Breast epithelium (tissue), 3 donors: ENCODE results near the gene MT1E.

Experiments used
- POLR2A ChIP-seq: fragments of 450-650 bp; IDR thresholded peaks from one replicate; pipeline ENCODE4 v1.6.1; 2016; ENCODE audit warnings: antibody characterized with exemption, mild to moderate bottlenecking, moderate library complexity
- TF ChIP-seq, protein P1 (sequence below), 3 donors: fragments of 450-650 bp; IDR thresholded peaks; one replicate each; pipeline ENCODE4 v1.5.1; 2016 to 2017; ENCODE audit warnings: antibody characterized with exemption in 3 of 3, mild to moderate bottlenecking in 3 of 3, moderate library complexity in 3 of 3

DNA sequence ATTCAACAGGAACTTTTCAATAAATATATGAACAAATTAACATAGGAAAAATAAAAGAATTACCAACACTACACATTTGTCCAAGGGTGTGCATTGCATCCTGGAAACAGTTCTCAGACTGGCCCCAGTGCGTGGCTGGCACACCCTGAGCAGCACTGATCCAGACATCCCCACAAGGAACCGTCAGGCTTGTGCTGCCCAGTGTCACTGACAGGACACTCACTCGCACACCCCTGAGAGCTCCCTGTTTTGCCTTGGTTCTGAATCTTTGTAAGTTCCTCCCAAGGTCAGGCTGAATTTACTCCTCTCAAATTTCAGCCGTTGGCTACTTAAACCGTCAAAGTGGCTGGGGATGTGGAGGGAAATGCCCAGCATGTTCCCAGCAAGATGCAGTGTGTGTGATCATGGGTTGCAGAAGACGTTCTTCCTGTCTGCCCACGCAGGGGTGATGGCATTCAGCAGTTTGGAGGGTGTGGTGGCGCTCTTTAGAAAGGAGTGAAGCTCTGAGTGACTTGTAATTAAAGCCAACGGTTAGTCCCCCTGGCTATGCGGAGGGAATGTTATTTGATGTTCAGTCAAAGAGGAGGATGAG, 15.5 kb upstream of the MT1E start:
- TF ChIP-seq, protein P1, sequence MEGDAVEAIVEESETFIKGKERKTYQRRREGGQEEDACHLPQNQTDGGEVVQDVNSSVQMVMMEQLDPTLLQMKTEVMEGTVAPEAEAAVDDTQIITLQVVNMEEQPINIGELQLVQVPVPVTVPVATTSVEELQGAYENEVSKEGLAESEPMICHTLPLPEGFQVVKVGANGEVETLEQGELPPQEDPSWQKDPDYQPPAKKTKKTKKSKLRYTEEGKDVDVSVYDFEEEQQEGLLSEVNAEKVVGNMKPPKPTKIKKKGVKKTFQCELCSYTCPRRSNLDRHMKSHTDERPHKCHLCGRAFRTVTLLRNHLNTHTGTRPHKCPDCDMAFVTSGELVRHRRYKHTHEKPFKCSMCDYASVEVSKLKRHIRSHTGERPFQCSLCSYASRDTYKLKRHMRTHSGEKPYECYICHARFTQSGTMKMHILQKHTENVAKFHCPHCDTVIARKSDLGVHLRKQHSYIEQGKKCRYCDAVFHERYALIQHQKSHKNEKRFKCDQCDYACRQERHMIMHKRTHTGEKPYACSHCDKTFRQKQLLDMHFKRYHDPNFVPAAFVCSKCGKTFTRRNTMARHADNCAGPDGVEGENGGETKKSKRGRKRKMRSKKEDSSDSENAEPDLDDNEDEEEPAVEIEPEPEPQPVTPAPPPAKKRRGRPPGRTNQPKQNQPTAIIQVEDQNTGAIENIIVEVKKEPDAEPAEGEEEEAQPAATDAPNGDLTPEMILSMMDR (IDR thresholded peaks at IDR 0.05) = no peak
- no peak for TF ChIP-seq POLR2A
